Erythroblast (primary cell): Measurements from ENCODE around the gene ARL4C.

Experiments used
- GATA1 ChIP-seq: IDR thresholded peaks from 2 replicates; pipeline ENCODE4 v1.6.1; 2011; ENCODE audit warnings: low read depth, mild to moderate bottlenecking, control low read depth, low read length, moderate library complexity
- POLR2A ChIP-seq: IDR thresholded peaks from 2 replicates; pipeline ENCODE4 v1.6.1; 2011; ENCODE audit warnings: mild to moderate bottlenecking, low read length

- no peak for TF ChIP-seq POLR2A
- TF ChIP-seq GATA1, result no peak
Measured at GRCh38 chr2:234518986-234519642, 22.2 kb upstream of the ARL4C start.
